ENCODE measurements around the gene HDAC3.
A peak's percentile ranks its signal among the peaks of the same experiment; 100 is the strongest.
"Not testable (repeated sequence)": the region's sequence is repeated elsewhere in the genome, so short reads cannot be mapped to it uniquely, and the experiment has no call there.

HDAC3 gene

DNA sequence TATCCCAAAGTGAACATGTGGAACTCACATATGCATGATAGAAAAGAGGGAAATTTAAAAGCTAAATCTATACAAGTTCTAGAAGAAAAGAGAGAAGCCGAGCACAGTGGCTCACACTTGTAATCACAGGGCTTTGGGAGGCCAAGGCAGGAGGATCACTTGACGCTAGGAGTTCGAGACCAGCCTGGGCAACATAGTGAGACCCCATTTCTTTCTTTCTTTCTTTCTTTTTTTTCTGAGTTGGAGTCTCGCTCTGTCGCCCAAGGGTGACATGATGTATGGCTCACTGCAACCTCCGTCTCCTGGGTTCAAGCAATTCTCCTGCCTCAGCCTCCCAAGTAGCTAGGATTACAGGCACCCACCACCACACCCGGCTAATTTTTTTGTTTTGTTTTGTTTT, 26.7 kb downstream of the HDAC3 start:
- not testable (repeated sequence) for H3K27me3 Mint-ChIP-seq, DNase-seq, H3K9me3 Mint-ChIP-seq, H3K4me3 Mint-ChIP-seq
- Mint-ChIP-seq H3K36me3 (ENCODE audit: low read depth) (peaks cover 71% of the 10 kb centered on the region), H3K4me1 (ENCODE audit: low read depth) (peaks cover 88% of the 10 kb centered on the region), H3K27ac (peak overlapping the region; percentile 96)

DNA sequence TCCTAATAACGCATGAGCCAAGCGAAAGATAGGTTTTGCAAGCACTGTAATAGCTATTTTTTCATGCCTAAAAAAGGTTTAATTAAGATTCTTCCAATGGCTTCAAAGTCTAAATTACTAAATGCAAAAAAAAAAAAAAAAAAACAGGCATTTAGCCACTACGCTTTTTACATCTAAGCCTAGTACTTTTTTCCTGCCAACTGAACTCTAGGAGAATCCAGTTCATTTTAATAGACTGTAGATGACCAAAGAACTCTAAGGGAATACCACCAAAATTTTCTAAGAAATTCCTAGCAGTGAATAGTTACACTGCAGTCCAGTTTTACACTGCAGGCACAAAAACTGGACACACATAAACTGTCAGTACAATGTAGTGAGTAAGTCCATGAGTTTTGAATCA, 27.6 kb downstream of the HDAC3 start:
- DNase-seq, result no peak
- no peaks in the 10 kb centered on the region for H3K9me3 Mint-ChIP-seq
- H3K27ac Mint-ChIP-seq, result peak overlapping the region; percentile 96
- H3K4me1 Mint-ChIP-seq (ENCODE audit: low read depth), result peaks cover 88% of the 10 kb centered on the region
- H3K27me3 Mint-ChIP-seq, result no peaks in the 10 kb centered on the region
- no peak overlapping the region for H3K4me3 Mint-ChIP-seq
- H3K36me3 Mint-ChIP-seq (ENCODE audit: low read depth), result peaks cover 66% of the 10 kb centered on the region

DNA sequence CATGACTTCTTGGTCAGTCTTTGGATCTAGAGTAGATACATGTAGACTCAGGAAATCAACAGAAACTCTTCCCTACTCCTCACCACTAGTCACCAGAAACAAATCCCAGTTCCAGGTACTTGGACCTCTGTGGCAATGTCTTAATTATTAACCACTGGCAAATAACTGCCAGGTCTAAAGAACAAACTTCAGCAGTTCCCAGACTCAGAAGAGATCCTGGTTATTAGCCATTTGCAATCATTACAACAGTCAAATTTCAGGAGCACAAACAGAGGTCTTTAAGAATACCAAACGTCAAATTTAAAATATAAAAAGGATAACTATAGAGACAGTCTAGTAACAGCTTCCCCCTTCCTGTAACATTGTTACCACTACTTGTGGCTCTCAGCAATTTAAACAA, 28.1 kb downstream of the HDAC3 start:
- H3K9me3 Mint-ChIP-seq, result no peaks in the 10 kb centered on the region
- no peak overlapping the region for H3K4me3 Mint-ChIP-seq
- no peak for DNase-seq
- peaks cover 89% of the 10 kb centered on the region for H3K4me1 Mint-ChIP-seq (ENCODE audit: low read depth)
- no peaks in the 10 kb centered on the region for H3K27me3 Mint-ChIP-seq
- peaks cover 63% of the 10 kb centered on the region for H3K36me3 Mint-ChIP-seq (ENCODE audit: low read depth)
- H3K27ac Mint-ChIP-seq, result peak overlapping the region; percentile 96

DNA sequence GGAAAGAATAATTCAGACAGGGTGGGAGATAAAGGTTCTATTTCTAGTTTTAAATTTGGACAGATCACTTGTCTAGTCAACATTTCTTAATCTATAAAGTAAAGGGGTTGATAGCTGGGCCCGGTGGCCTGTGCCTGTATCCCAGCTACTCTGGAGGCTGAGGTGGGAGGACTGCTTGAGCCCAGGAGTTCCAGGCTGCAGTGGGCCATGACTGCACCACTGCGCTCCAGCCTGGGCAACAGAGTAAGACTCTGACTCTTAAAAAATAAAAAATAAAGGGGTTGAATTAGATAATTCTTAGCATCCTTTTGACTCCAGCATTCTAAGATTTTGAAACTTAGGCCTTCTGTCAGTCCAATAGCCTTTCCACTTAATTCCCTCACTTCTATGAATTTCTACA, 28.6 kb downstream of the HDAC3 start:
- Mint-ChIP-seq H3K36me3 (ENCODE audit: low read depth) (peaks cover 60% of the 10 kb centered on the region), H3K9me3 (no peaks in the 10 kb centered on the region), H3K27me3 (no peaks in the 10 kb centered on the region), H3K27ac (peak overlapping the region; percentile 96), H3K4me1 (ENCODE audit: low read depth) (peaks cover 90% of the 10 kb centered on the region), H3K4me3 (peak overlapping the region; percentile 19)
- DNase-seq, result no peak

DNA sequence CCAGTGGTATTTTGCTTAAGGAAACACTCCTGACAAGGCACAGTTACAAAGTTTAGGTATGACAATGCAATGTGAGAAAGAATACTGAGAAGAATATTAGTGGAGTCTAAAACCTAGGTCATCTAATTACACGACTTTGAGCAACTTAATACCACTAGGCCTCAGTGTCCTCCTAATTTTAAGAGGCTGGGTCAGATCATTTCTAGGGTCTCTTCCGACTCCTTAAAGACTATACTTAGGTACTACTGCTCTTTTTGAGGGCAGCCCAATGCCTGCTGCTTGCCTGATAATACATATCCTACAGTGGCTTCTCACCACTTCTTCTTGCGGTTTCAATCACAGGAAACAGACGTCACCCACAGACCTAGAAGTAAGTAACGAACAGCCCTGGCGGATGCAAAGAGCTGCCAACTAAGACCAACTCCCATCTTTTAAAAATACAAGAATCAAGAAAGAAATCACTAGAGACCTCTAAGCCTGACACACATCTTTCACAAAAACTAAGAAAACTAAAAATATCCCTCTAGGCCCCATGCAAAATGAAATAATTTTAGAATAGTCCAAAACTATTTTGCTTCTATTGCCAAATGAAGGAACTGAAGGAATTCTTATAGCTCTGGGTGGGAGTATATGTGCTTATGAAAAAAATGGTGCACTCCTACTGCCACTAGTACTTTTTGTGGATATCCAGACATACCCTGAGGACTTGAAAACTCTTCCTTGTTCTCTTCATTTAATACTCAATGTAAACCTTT, 30.9 kb downstream of the HDAC3 start:
- peaks cover 92% of the 10 kb centered on the region for H3K4me1 Mint-ChIP-seq (ENCODE audit: low read depth)
- peak overlapping the region; percentile 96 for H3K27ac Mint-ChIP-seq
- H3K27me3 Mint-ChIP-seq, result no peaks in the 10 kb centered on the region
- peak; percentile 52 for DNase-seq
- peaks cover 51% of the 10 kb centered on the region for H3K36me3 Mint-ChIP-seq (ENCODE audit: low read depth)
- peak overlapping the region; percentile 71 for H3K4me3 Mint-ChIP-seq
- no peaks in the 10 kb centered on the region for H3K9me3 Mint-ChIP-seq

DNA sequence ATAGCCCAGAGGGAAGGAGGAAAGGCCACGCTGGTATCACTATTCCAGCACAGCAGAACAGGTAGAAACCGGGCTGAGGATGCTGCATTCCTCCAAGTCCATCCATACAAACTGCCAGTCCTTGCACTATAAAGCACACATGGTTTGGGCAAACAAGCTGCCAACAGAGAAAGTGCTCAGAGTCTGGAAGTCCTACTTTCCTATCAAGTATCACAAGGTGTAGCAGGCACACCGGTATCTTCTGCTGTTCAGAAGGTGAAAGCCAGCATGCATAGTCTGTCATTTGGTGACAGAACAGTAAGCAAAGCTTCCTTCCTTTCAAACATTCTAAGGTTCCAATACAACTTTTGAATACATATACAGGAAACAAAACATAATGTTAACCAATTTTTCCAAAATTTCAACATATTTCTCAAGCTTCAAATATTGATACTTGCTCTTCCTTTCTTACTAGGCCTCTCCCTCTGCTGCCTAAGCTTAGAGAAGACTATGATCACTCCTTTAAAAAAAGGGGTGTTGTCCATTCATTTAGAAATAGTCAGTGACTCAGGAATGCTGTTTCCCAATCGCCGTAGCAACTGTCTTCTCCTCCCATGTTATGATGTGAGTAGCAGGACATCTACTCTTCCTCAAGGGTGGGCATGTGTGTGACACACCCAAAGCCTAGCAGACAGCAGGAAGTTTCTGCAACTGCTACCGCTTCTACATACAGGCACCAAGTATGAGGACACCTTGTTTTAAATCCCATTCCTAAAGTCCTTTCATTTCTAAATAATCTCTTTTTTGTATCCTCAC, 32.5 kb downstream of the HDAC3 start:
- H3K36me3 Mint-ChIP-seq (ENCODE audit: low read depth), result peaks cover 50% of the 10 kb centered on the region
- peak overlapping the region; percentile 61 for H3K4me3 Mint-ChIP-seq
- peaks cover 96% of the 10 kb centered on the region for H3K4me1 Mint-ChIP-seq (ENCODE audit: low read depth)
- H3K27ac Mint-ChIP-seq, result peak overlapping the region; percentile 92
- no peak for DNase-seq
- no peaks in the 10 kb centered on the region for H3K9me3 Mint-ChIP-seq
- no peaks in the 10 kb centered on the region for H3K27me3 Mint-ChIP-seq

DNA sequence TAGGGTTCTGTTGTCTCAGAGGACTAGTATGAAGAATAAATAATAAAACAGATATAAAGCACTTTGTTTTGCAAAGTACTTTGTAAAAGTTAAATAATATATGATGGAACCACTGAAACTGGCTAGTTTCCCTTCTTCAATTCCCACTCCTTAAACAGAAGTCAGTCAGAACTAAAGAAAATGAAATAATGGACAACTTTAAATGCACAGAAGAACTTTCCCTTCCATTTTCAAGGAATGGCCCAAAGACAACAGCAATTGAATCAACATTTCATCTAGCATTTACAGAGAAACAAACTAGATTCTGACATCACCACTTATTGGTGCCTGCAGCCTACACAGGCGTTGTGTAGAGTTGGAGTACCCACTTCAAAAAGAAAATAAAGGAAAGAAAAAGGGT, 34.0 kb downstream of the HDAC3 start:
- no peak for DNase-seq
- Mint-ChIP-seq H3K27ac (peak overlapping the region; percentile 85), H3K27me3 (no peaks in the 10 kb centered on the region), H3K9me3 (no peaks in the 10 kb centered on the region), H3K4me1 (ENCODE audit: low read depth) (peaks cover 95% of the 10 kb centered on the region), H3K36me3 (ENCODE audit: low read depth) (peaks cover 45% of the 10 kb centered on the region), H3K4me3 (peak overlapping the region; percentile 4)

DNA sequence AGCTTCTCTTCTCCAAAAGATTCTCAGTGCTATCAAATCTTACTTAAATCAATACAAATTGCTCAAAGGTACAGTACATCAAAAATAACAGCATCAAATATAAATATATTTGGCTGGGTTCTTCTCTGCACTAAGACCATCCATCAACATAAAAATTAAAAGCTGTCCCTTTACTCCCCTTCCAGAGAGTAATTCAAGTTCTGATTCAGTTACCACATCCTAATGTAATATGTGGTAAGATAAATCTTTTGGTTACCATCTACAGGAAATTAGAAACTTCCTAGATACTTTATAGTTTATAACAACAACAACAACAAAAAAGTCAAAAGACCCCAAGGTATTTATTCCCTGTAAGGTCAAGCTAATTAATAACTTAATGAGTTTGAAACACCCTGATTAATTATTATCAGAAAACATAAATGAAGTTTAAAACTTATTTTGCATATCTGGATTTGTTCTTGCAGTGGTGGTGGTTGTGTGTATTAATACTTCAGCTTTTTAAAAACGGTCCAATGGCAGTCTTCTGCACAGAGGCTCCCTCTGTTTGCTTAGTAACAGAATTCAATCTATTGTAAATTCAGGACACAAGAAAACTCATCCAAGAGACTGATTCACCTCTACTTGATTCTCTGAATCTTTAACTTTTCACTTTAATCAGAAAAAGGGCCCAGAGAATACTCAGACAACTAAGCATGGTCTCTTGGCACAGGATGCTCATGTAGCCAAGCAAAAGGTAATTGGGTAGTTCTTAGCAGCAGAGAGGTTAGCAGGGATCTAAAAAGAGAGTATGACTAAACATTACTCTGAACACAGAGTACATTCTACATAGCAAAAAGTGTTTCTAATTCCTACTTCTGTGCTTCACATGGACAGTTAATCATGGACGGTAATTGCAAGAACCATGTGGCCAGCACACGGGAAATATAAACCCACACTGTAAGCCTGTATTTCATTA, 38.0 kb downstream of the HDAC3 start:
- DNase-seq, result no peak
- H3K9me3 Mint-ChIP-seq, result no peaks in the 10 kb centered on the region
- H3K36me3 Mint-ChIP-seq (ENCODE audit: low read depth), result peaks cover 61% of the 10 kb centered on the region
- peaks cover 82% of the 10 kb centered on the region for H3K4me1 Mint-ChIP-seq (ENCODE audit: low read depth)
- H3K27me3 Mint-ChIP-seq, result no peaks in the 10 kb centered on the region
- H3K27ac Mint-ChIP-seq, result peak overlapping the region; percentile 86
- H3K4me3 Mint-ChIP-seq, result no peak overlapping the region

DNA sequence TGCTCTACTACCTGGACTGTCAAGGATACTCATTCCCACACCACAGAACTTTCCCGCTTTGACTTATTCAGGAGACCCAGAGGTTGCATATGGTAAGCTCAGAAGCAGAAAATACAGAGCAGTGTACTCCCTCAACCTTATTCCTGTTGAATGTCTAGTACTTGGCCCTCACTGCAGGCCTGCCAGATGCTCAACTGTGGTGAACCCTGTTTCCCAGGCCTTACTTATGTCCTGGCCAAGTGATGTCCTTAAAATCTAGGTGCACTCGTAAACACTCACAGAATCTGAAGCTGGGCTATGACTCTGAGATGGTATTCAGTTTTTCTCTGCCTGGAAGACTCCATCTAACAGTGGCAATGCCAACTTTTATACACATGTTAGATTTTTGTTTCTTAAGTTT, 38.8 kb downstream of the HDAC3 start:
- H3K27me3 Mint-ChIP-seq, result no peaks in the 10 kb centered on the region
- H3K27ac Mint-ChIP-seq, result peak overlapping the region; percentile 70
- no peak for DNase-seq
- H3K4me3 Mint-ChIP-seq, result no peak overlapping the region
- H3K9me3 Mint-ChIP-seq, result no peaks in the 10 kb centered on the region
- peaks cover 65% of the 10 kb centered on the region for H3K36me3 Mint-ChIP-seq (ENCODE audit: low read depth)
- H3K4me1 Mint-ChIP-seq (ENCODE audit: low read depth), result peaks cover 79% of the 10 kb centered on the region

DNA sequence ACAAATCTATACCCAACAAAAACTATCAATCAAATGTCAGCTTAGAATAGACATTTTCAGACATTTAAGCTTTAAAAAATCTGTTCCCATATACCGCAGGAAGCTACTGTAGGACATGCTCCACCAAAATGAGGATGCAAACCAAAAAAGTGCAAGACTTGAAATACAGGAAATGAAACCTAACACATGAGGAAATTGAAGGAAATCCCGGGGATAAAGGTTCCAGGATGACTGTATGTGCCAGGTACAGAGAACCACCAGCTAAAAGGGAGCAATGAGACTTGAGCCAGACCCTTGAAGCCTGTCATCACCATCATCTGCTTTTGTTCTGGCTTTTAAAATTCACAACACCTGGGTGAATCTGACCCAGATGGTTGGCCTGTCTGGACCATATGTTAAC, 39.3 kb downstream of the HDAC3 start:
- no peaks in the 10 kb centered on the region for H3K9me3 Mint-ChIP-seq
- peak overlapping the region; percentile 70 for H3K27ac Mint-ChIP-seq
- peaks cover 79% of the 10 kb centered on the region for H3K4me1 Mint-ChIP-seq (ENCODE audit: low read depth)
- peaks cover 65% of the 10 kb centered on the region for H3K36me3 Mint-ChIP-seq (ENCODE audit: low read depth)
- H3K4me3 Mint-ChIP-seq, result no peak overlapping the region
- no peak for DNase-seq
- H3K27me3 Mint-ChIP-seq, result no peaks in the 10 kb centered on the region

DNA sequence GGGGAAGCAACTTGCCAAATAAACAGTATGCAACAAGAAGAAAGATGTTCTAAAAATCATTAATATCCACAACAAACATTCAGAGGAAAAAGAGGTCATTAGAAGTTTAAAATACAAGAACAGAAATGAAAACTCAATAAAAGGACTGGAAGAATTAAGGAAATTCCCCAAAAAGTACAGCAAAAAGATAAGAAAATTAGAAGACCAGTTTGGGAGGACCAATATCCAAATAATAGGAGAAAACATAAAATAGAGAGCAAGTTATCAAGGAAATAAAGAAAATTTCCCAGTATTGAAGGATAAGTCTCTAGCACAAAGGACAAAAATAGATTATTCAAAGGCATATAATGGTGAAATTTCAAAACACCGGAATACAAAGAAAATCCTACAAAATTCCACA, 39.8 kb downstream of the HDAC3 start:
- Mint-ChIP-seq H3K27ac (peak overlapping the region; percentile 70), H3K36me3 (ENCODE audit: low read depth) (peaks cover 67% of the 10 kb centered on the region), H3K4me1 (ENCODE audit: low read depth) (peaks cover 78% of the 10 kb centered on the region), H3K27me3 (no peaks in the 10 kb centered on the region), H3K9me3 (no peaks in the 10 kb centered on the region), H3K4me3 (no peak overlapping the region)
- no peak for DNase-seq

DNA sequence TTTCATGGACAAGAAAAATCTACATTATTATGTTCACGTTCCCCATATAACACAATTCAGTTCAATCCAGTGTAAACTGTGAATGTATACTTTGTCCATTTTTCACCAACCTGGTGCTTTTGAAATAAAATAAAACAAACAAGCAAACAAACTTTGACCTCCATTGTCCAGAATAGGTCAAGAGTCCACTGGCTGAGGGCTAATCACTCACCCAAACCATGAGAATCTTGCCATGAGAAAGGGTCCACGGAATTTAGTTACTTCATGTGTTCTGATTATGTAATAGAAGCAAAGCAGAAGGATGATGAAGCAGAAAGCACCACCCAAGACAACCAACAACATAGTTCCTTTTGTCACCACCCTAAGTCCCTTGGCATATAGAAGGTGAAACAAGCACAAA, 46.5 kb downstream of the HDAC3 start:
- Mint-ChIP-seq H3K27ac (peak overlapping the region; percentile 14), H3K4me3 (no peak overlapping the region), H3K4me1 (ENCODE audit: low read depth) (peaks cover 51% of the 10 kb centered on the region), H3K9me3 (no peaks in the 10 kb centered on the region), H3K36me3 (ENCODE audit: low read depth) (peaks cover 84% of the 10 kb centered on the region), H3K27me3 (no peaks in the 10 kb centered on the region)
- no peak for DNase-seq

DNA sequence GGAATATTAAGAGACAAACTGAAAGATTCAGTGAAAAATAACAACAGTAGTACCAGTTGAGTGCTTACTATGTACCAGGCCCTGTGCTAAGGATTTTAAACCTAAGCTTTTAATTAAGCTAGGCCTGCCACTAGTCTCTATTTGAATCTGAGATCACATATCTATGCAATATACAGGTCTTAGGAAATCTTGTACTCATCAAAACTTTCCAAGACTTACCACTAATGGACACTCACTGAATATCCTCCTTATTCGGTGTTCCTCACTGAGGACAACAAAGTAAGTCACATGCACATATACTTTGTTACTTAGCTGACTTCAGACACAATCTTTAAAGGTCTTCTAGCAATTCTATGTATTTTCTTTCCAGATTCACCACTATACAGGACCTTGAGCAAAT, 50.4 kb downstream of the HDAC3 start:
- Mint-ChIP-seq H3K4me3 (no peak overlapping the region), H3K9me3 (no peaks in the 10 kb centered on the region), H3K4me1 (ENCODE audit: low read depth) (peaks cover 29% of the 10 kb centered on the region), H3K27ac (peak overlapping the region; percentile 51), H3K27me3 (no peaks in the 10 kb centered on the region), H3K36me3 (ENCODE audit: low read depth) (peaks cover 93% of the 10 kb centered on the region)
- DNase-seq, result no peak

DNA sequence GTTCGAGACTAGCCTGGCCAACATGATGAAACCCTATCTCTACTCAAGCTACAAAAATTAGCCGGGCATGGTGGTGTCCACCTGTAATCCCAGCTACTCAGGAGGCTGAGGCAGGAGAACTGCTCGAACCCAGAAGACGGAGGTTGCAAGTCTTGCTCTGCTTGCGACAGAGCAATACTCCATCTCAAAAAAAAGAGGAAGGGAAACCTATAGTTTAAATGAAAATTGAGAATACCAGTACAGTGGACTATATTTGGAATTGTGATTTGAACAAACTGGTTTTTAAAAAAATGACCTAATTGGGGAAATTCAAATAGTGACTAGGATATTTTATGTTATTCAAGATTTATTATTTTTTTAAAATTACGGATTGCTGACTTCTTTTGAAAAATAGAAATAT, 51.1 kb downstream of the HDAC3 start:
- DNase-seq, result no peak
- peaks cover 93% of the 10 kb centered on the region for H3K36me3 Mint-ChIP-seq (ENCODE audit: low read depth)
- no peak overlapping the region for H3K27ac Mint-ChIP-seq
- H3K27me3 Mint-ChIP-seq, result no peaks in the 10 kb centered on the region
- no peak overlapping the region for H3K4me3 Mint-ChIP-seq
- peaks cover 22% of the 10 kb centered on the region for H3K4me1 Mint-ChIP-seq (ENCODE audit: low read depth)
- H3K9me3 Mint-ChIP-seq, result no peaks in the 10 kb centered on the region

Measured in activated T-cell treated with anti-CD3 and anti-CD28 coated beads, Interleukin-2, amount 50 U/mL, for 24 hours (primary cell).